Stimulated activated CD4-positive, alpha-beta T cell treated with anti-CD3 and anti-CD28 coated beads, Interleukin-1b, Interleukin-23, amount 100 ng/mL, for 48 hours (primary cell): ENCODE data around the gene C16orf82.
"Not testable (repeated sequence)": the region's sequence is repeated elsewhere in the genome, so short reads cannot be mapped to it uniquely, and the experiment has no call there.

Experiments used
- DNase-seq: peaks from one replicate; pipeline ENCODE4 v3.0.0-alpha.2; 2020

Gene C16orf82

DNA sequence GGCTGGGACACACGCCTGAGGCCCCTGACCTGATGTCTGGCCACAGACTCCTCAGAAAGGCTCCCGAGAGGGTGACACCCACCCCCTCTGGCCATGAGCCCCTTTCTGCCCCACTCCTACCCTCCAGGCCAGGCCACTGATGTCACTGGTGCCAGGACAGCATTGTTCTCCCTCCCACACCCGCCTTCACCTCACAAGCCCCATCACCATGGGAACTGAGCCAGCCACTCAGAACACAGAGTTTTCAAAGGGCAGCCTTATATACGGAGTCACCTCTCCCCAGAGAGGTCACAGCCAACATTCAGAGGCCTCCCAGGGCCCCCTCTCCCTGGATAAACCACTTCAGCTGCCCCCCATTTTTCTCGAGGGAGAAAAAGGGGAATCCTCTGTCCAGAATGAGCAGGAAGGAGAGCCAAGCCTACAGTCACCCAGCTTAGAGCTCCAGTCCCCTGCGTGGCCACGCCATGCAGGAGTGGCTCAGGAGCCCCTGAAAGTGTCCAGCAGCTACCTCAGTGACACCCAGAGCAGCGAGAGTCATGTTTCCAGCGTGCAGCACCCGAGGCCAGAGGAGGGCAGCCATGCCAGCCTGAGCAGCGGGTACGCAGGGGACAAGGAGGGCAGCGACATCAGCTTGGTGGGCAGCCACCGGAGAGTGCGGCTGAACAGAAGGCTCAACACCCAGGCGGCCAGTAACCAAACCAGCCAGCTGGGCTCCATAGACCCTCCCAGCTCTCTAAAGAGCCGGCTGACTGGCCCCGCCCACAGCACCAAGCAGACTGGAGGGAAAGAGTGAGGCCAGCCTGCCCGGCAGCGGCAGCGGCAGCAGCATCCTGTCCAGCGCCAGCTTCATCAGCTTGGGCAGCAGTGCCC, at the start of gene C16orf82:
C16orf82 (plus strand) TSS at position 260 of the 870 bp plus-strand sequence.
- DNase-seq, result no peak

DNA sequence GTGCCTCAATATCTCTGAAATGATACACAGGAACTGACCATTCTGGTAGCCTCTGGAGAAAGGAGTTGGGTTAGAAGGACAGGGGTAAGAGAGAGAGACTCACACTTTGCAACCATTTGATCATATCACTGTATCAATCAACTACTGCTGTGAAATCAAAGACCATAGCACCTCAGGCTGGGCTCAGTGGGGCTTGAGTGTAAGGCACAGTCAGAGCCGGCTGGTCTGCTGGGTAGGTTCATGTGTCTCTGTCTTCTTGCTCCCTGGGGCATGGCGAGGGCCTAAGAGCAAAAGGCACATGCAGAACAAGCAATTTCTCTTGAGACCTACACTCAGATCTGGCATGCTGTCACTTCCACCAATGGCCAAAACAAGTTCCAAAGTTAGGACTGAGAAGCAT, 46.7 kb upstream of the C16orf82 start:
- DNase-seq, result no peak

DNA sequence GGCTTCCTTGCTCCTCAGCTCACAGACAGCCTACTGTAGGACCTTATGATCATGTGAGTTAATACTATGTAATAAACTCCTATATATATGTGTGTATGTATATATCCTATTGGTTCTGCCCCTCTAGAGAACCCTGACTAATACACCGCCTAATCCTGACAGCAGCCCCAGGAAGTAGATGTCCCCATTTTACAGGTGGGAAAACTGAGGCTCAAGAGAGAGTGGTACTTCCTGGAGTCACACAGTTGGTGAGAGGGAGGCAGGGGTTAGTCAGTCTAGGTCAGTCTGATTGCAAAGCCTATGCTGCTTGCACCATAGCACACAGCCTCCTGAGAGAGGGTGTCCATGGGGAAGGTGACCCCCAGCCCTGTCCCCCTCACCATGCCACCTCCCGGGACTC, 42.7 kb upstream of the C16orf82 start:
- no peak for DNase-seq

DNA sequence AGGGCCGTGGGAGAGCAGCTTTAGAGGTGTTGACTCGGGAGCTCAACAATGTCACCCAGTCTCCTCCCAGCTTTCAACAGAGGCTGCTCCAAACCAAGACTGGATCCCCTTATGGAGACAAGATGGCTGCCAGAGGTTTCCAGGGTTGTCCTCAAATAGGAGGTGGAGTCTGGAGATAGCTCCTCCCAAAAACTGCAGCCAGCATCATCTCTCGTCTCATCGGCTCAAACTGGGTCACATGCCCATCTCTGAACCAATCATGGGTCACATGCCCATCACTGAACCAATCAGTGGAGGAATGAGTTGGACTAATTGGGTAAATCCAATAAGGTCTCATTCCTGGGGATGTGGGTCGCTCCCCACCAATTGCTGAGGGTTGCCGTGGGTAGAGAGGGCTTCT, 41.1 kb upstream of the C16orf82 start:
- DNase-seq, result no peak

DNA sequence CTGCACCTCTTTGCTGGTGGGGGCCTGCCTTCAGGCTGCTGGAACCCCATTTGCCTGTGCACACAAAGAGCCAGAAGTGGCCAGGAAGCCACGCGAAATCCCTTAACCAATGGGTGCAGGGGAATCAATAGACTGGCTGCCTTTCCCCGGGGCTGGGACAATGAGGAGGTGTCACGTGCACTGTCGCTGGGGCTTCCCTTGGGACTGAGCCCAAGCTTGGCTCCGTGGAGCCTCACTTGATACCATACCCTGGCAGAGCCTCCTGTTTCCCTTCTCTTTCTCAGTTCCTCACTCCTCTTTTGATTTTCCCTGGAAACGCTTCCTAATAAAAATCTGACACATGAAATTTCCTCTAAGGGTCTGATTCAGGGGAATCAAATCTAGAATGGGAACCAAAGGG, 38.8 kb upstream of the C16orf82 start:
- DNase-seq, result no peak

DNA sequence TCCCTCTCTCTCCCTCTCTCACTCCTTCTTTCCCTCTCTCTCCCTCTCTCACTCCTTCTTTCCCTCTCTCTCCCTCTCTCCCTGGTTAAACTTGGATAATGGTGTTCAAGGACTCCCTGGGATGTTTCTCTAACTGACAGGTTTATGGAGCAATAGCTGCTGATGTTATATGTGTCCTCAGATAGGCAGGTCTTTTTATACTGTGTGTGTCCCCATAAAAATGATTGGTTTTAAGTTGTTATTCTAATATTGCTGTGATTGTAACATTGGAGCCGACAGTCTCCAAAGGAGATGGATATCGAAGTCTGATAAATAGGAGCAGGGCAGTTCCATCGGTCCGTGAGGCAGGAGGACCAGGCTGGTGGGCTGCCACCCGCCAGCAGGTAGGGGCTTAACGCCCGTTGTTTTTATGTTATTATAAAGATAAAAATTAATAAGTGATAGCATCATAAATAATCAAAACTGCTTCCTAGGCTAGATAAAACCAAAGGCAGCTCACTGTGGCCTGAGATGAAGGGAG, 38.1 kb upstream of the C16orf82 start:
- DNase-seq, result no peak

DNA sequence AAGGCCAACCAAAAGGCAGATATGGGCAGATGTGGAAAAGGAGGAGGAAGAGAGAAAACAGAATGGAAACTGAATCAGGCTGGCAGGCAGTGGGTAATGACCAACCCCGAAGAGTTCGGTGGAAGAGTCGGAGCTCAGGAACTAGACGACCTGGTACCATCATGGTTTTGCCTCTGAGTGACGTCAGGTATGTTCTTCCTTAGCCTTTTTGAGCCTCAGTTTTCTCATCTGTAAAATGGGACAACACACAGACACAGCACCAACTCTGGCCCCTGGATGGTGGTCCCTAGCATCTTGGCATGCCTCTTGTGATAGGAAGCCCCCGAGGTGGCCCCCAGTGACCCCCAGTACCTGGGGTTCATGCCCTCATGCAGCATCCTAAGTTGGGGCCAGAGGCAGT, 37.2 kb upstream of the C16orf82 start:
- DNase-seq, result no peak

DNA sequence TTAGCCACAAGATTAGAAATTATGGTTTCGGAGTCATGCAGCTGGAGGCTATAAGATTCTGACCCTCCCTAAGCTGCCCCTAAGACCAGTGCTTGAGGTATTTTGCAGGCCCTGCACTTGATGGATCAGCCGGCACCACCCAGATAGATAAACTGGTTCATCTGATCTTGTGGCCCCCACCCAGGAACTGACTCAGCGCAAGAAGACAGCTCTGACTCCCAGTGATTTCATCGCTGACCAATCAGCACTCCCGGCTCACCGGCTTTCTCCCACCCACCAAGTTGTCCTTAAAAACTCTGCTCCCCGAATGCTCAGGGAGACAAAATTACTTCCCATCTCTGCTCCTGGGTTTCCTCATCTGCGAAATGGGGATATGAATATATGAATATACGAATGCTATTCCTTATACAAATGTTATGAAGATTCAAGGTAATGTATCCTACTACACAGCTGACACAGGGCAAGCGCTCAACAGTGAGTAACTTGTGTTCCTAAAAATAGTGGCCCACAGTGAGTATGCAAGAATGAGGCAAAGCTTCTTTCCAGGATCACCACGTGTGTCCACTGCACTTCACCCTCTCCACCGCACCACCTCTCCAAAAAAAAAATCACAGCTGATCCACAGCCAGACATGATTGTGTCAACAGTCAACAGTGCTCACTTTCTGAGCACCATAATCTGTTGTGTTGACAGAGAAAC, 33.3 kb upstream of the C16orf82 start:
- no peak for DNase-seq

DNA sequence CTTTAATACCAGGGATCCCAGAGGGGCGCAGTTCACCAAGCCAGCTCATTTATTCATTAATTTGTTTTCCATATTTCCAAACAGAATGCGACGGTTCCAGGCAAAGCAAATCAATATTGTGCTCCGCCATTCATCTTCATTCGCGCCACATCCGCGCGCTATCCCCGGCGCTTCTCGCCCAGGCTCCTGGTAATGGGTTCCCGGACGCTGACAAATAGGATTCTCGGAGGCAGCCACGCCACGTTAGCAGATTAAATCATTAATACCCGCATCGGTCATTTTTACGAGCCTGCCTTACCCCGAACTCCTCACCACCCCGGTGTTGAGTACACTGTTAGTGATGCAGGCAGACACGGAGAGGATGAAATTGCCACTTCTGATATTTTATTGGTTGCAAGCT, 26.0 kb upstream of the C16orf82 start:
- DNase-seq, result no peak

DNA sequence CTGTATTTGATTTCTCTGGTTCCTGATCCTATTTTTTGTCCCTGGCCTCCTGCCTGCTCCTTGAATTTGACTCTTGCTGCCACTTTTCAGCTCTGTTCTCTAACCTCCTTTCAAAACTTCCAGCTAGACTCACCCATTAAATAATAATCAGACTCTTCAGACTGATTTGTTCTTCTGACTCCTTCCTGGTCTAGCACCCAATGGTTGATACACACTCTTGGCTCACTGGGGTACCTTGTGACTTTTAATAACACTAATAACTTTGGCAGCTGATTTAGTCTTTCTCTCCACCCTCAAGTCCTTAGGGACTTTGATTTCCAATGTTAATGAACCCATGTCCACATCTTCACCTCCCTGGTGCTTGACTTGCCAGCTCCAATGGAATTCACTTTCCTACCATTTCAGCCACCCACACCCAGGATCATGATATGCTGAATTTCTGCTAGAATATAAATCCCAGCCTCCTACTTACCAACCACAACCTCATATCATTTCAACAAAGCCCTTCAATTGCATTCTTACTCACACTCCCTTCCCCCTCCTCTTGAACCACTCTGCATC, 19.7 kb upstream of the C16orf82 start:
- no peak for DNase-seq

DNA sequence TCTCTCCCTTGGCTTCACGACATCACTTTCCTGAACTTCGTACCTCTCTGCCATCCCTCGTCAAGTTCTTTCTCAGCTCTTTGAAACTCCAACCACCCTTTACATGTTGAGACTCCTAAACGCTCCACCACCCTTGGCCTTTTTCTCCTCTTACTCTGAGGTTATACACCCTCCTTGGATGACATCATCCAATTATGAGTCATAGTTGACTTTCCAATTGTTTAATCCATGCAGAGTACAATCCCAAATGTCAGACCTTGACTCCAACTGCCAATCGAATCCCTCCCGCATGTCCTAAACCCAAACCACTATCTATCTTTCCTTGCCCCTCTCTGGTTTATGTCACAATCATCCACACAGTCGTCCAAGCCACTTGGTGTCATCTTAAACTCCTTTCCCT, 18.4 kb upstream of the C16orf82 start:
- no peak for DNase-seq

DNA sequence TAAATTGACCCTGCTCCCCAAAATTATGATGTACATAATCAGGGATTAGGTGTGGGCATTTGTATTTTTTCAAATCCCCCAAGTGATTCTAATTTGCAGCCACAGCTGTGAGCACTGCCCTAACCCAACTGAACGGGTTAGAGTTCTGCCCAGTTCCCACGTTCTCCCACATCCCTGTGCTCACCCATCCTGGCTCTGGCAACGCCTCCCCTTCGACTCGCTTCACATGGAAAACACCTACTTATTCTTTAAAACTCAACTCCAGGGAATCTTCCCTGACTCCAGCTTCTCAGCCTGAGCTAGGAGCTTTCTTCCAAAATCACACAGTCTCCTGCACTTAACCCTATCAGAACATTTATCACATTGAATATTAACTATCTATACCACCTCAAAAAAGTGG, 17.6 kb upstream of the C16orf82 start:
- DNase-seq, result no peak

DNA sequence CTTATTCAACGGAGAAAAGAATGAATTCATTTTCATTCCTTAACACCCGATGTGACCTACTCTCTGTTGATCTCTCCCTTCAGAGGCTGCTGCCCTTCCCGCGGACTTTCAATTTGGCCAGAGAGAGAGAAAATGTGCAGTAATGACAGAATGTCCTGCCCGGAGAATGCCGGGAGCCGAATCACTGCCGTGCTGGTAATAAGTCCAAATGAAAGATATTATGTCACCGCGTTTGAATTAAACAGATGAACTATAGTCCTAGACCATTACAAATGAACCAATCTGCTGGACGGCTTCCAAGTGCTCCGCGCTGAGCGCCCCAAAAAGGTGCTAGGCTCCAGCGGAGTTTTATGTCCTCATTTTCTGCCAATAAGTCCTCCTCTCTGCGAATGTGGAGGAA, 14.7 kb upstream of the C16orf82 start:
- no peak for DNase-seq

DNA sequence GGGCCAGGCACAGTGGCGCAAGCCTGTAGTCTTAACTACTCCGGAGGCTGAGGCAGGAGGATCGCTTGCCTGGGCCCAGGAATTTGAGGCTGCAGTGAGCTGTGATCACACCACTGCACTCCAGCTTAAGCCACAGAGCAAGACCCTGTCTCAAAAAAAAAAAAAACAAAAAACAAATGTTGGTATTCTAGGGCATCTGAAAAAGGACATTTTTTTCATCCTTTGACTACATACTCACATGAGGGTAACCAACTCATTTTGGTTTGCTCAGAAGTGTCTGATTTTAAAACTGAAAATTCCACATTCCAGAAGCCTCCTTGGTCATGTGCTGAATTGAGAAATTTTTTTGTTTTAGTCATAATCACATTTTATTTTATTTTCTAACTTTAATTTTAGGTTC, 12.7 kb upstream of the C16orf82 start:
- no peak for DNase-seq

DNA sequence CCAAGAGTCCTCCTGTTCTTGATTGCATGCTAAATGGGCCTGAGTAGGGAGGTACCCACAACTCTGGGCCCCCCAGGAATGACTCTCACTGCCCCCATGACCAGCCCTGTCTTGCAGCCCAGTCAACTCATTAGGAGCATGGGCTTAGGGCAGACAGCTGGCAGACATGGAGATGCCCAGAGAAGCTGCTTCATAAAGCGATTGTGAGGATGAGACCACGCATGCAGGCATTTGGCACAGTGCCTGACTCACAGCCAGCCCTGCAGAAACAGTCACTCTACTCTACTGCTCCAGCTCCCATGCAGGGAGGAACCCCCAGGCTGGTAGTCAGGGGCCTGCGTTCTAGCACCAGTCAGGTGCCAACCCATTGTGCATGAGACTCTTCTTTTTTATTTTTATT, 8.4 kb upstream of the C16orf82 start:
- DNase-seq, result no peak

DNA sequence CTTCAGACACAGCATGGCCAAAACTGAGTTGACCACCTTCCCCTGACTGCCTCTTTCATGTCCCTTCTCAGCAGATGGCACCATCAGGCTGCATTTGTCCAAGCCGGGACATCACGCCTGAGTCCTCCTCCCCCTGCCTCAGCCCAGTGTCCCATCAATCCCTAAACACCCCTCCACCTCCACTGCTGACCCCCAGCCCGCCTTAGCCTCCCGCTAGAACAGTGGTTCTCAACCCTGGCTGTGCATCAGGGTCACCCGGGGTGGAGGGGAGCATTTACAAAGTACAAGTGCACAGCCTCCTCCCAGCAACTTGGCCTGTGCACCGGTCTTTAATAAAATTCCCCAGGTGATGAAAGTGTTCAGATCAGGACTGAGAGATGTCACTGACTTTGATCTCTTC, 4.0 kb downstream of the C16orf82 start:
- no peak for DNase-seq

DNA sequence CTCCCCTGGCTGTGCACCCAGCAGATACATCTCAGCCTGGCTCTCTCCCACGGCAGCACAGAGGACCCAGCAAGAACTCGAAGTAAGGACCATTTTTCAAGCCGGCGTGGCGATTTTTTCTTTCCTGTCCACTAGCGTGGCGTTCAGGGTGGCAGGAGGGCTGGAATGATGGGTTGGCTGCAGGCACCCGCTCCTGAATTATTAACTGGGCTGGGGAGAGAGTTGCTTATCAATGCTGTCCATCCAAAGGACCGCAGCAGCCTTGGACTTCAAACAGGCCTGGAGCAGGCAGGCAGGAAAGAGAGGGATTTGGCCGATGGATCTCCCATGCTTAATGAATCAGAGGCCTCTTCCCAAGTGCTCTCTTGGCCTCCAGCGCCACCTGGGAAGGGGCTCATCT, 7.0 kb downstream of the C16orf82 start:
- no peak for DNase-seq

DNA sequence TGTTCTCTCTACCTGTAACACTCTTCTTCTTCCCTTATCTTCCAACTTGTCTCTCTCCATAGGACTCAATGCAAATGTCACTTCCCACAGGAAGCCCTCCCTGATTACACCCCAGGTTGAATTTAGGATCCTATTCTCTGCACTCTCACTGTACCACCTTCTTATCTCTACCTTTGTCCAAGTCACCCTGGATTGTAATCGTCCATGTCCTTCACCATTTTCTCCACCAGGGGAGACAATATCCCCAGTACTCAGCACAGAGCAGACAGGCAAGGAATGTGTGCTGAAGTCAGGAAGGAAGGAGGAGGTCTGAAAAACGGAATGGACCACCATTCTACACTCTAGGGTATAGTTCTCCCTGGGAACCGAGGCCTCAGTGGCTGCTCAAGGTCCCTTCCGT, 14.2 kb downstream of the C16orf82 start:
- no peak for DNase-seq

DNA sequence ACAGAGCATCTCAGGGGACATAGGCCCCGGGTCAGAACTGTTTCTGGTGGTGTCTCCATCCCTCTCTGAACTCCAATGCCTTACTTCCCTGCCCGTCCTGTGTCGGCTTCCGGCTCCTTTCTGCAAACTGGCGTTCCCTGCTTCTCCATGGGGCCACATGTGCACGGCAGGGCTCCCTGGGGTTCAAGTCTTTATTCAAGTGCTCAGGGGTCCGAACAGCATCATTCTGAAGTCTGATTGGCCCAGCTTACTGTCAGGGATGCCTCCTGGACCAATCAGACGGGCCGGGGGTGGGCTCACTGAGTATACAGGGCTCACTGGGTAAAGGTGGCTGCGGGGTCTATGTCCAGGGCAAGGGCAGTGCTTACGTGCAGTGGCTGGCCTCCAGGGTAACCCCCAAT, 17.1 kb downstream of the C16orf82 start:
- DNase-seq, result no peak

DNA sequence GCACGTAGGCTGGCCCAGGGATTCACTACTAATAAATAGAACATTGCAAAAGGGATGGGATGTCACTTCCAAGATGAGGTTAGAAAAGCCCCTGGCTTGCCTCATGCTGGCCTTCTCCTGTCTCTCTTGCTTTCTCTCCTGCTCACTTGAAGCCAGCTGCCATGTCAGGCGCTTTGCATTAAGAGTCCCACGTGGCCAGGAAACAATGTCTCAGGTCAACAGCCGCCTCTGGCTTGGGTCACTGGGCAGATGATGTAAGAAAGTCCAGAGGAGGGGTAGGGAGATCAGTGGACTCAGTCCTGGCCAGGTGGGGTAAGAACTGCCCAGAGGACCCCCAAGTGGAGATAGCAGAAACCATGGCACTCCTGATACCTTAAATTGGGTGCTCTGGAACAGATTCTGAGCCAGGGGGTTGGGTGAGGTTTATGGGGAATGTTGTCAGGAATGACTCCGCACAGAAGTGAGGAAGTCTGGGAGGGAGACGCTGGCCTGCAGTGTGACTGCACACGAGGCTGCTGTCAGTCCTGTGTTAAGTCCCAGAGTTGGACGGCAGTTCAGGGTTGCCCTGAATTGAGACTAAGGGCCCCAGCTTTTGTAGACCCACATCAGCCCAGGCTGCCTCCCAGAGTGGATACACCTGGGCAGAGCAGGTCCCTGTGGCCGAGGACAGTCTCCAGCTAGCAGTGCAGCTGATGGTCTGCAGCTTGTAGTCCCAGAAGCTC, 17.7 kb downstream of the C16orf82 start:
- no peak for DNase-seq

DNA sequence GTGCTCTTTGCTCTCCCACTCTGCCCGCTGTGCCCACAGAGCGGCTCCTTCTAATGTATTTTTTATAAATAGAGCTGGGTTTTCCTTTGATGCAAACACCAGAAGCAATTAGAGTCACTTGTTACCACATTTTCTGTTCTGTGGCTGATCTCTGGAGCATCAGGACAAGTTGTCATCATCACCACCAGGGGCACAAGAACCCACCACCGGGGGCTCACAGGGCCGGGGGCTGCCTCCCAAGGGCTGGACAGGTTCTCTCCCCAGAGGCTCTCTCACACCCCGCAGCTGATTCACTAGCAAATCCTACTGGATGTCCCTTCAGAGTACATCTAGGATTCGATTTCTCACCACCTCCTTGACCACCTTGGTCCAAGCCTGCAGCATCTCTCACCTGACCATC, 18.5 kb downstream of the C16orf82 start:
- DNase-seq, result no peak

DNA sequence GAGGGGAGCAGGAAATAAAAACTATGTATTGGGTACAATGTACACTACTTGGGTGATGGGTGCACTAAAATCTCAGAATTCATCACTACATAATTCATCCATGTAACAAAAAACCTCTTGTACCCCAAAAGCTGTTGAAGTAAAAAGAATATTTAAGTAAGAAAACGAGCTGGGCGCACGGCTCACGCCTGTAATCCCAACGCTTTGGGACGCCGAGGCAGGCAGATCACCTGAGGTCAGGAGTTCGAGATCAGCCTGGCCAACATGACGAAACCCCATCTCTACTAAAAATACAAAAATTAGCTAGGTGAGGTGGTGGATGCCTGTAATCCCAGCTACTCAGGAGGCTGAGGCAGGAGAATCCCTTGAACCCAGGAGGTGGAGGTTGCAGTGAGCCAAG, 19.3 kb downstream of the C16orf82 start:
- DNase-seq, result not testable (repeated sequence)

DNA sequence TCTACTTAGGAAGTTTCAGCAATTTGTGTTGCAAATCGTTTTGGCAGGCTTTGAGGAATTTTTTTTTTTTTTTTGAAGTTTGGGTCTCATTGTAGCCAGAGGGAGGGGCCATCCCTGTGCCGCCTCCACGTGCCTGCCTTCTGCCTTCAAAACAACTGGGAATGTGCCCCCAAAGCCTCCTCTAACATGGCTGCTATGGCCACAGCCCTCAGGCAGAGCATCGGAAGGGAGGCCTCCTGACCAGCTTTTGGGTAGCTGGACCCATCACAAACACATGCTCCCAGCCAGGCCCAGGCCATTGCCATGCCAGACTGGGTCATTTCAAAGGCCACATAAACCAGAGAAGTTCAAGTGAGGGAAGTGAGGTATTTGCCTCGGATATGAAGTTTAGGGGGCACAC, 21.5 kb downstream of the C16orf82 start:
- no peak for DNase-seq
